ENCODE results near the gene IBA57. TPM values are rescaled to one million over a fixed set of nuclear protein-coding genes. Genes with fewer than 3 reads are reported as not detected.

IBA57 gene
- total and polyA plus RNA-seq, 2 of the 8 experiments (the other 6 are each of a cell fraction or from before 2014, with no cell fraction given): 2.6 to 5.9 TPM

GRCh38 chr1:228149406-228150119 lies 16.0 kb upstream of the IBA57 start, which contains the start of gene GJC2 (continued):
- TF ChIP-seq SIN3A (conservative IDR thresholded peaks at IDR 0.05 in 1 of 2, IDR thresholded peaks at IDR 0.05 in 1 of 2; ENCODE audit: low read depth in 1 of 2, low read length in 2 of 2) (no peak), RFX5 (IDR thresholded peaks at IDR 0.05; ENCODE audit: borderline replicate concordance, low read depth, low read length) (no peak), CHD1 (IDR thresholded peaks at IDR 0.05; ENCODE audit: low read depth, low read length) (no peak), JUND (IDR thresholded peaks at IDR 0.05; ENCODE audit: low read length) (no peak), POLR2AphosphoS5 (IDR thresholded peaks at IDR 0.05; ENCODE audit: low read depth, low read length) (no peak)
- TF ChIP-seq, protein P1, sequence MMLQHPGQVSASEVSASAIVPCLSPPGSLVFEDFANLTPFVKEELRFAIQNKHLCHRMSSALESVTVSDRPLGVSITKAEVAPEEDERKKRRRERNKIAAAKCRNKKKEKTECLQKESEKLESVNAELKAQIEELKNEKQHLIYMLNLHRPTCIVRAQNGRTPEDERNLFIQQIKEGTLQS (IDR thresholded peaks at IDR 0.05; ENCODE audit: insufficient read depth, low read depth, low read length): no peak
